Activated naive CD4-positive, alpha-beta T cell treated with anti-CD3 and anti-CD28 coated beads, Interleukin-2, amount 50 U/mL, for 72 hours (primary cell): ENCODE results near the gene RIMS3. TPM values are rescaled to one million over a fixed set of nuclear protein-coding genes. Genes with fewer than 3 reads are reported as not detected.
A peak's percentile ranks its signal among the peaks of the same experiment; 100 is the strongest.

Source experiments
- ATAC-seq, 2 donors: fragments of 150-1000 bp; cut with Tn5 transposase; 2 replicates each; pipeline ENCODE4 v1.10.0; 2021; ENCODE audit warnings: mild to moderate bottlenecking in 2 of 2, moderate library complexity in 2 of 2
- DNase-seq, 2 donors: peaks; one replicate each; pipeline ENCODE4 v3.0.0; 2021 to 2022; ENCODE audit warnings: low spot score in 2 of 2
- H3K27ac Mint-ChIP-seq, 2 donors: one replicate each; pipeline ENCODE4 v1.8.0; 2022; ENCODE audit warnings: mild to moderate bottlenecking in 2 of 2, mixed read lengths in 2 of 2
- H3K36me3 Mint-ChIP-seq, 2 donors: one replicate each; pipeline ENCODE4 v1.8.0; 2022; ENCODE audit warnings: mixed read lengths in 2 of 2
- H3K9me3 Mint-ChIP-seq, 2 donors: one replicate each; pipeline ENCODE4 v1.8.0; 2022; ENCODE audit warnings: mixed read lengths in 2 of 2
- total RNA-seq, 2 donors: library from RNA; stranded (reverse); gene quantifications; one replicate each; pipeline ENCODE4 v1.2.3, GENCODE V29; 2022

RIMS3 gene
- total RNA-seq, 2 donors from 2014 or later = 6.9 to 8.3 TPM

GRCh38 chr1:40697436-40697835, 32.0 kb upstream of the RIMS3 start:
- H3K9me3 Mint-ChIP-seq = no peaks in the 10 kb centered on the region
- no peak for ATAC-seq
- H3K27ac Mint-ChIP-seq = peak overlapping the region in 1 of 2 donors; percentile 49
- DNase-seq = no peak
- peaks cover 17 to 23% of the 10 kb centered on the region in 2 donors for H3K36me3 Mint-ChIP-seq

GRCh38 chr1:40696294-40696693, 30.8 kb upstream of the RIMS3 start:
- Mint-ChIP-seq H3K27ac (no peak overlapping the region), H3K9me3 (no peaks in the 10 kb centered on the region), H3K36me3 (peaks cover 22 to 32% of the 10 kb centered on the region in 2 donors)
- DNase-seq (no peak), ATAC-seq (no peak)

GRCh38 chr1:40694353-40694874, 28.9 kb upstream of the RIMS3 start:
- peak overlapping the region; percentile 93 to 98 for H3K27ac Mint-ChIP-seq
- DNase-seq = no peak
- peak; percentile 3 to 11 for ATAC-seq
- no peaks in the 10 kb centered on the region for H3K9me3 Mint-ChIP-seq
- H3K36me3 Mint-ChIP-seq = peaks cover 22 to 35% of the 10 kb centered on the region in 2 donors

GRCh38 chr1:40693425-40693824, 27.9 kb upstream of the RIMS3 start:
- Mint-ChIP-seq H3K9me3 (no peaks in the 10 kb centered on the region), H3K27ac (peak overlapping the region; percentile 93 to 98), H3K36me3 (peaks cover 22 to 30% of the 10 kb centered on the region in 2 donors)
- DNase-seq (no peak), ATAC-seq (no peak)

- DNase-seq (no peak), ATAC-seq (peak in 1 of 2 donors; percentile 12)
- H3K27ac Mint-ChIP-seq = peak overlapping the region; percentile 98
- peaks cover 22 to 31% of the 10 kb centered on the region in 2 donors for H3K36me3 Mint-ChIP-seq
- H3K9me3 Mint-ChIP-seq = no peaks in the 10 kb centered on the region
These were observed 27.0 kb upstream of the RIMS3 start for GRCh38 chr1:40692429-40692895.

- Mint-ChIP-seq H3K9me3 (peaks cover 0 to under 1% of the 10 kb centered on the region in 2 donors), H3K27ac (peak within 1 kb of the TSS; percentile 98), H3K36me3 (peaks cover 17 to 28% of the 10 kb centered on the region in 2 donors)
- ATAC-seq (peak; percentile 86), DNase-seq (peak; percentile 96 to 97)
These were observed 26.3 kb upstream of the RIMS3 start, which contains the start of gene NFYC for GRCh38 chr1:40691538-40692428. Gene NFYC (plus strand): TSS chr1:40691704. CDS start chr1:40738844, 47,140 bp downstream.

- H3K27ac Mint-ChIP-seq = peak overlapping the region; percentile 98
- H3K36me3 Mint-ChIP-seq = peaks cover 16 to 29% of the 10 kb centered on the region in 2 donors
- peaks cover 0 to 4% of the 10 kb centered on the region in 2 donors for H3K9me3 Mint-ChIP-seq
- DNase-seq (no peak), ATAC-seq (no peak)
These were observed 25.5 kb upstream of the RIMS3 start for GRCh38 chr1:40690771-40691537.

- no peak for DNase-seq
- peaks cover 0 to 4% of the 10 kb centered on the region in 2 donors for H3K9me3 Mint-ChIP-seq
- ATAC-seq = no peak
- H3K36me3 Mint-ChIP-seq = peaks cover 16 to 29% of the 10 kb centered on the region in 2 donors
- H3K27ac Mint-ChIP-seq = no peak overlapping the region
These were observed 24.3 kb upstream of the RIMS3 start for GRCh38 chr1:40689737-40690136.

- H3K9me3 Mint-ChIP-seq = peaks cover 0 to 4% of the 10 kb centered on the region in 2 donors
- H3K36me3 Mint-ChIP-seq = peaks cover 7 to 28% of the 10 kb centered on the region in 2 donors
- DNase-seq = no peak
- ATAC-seq = no peak
- peak overlapping the region in 1 of 2 donors; percentile 38 for H3K27ac Mint-ChIP-seq
These were observed 22.2 kb upstream of the RIMS3 start for GRCh38 chr1:40687661-40688060.

GRCh38 chr1:40687059-40687458, 21.6 kb upstream of the RIMS3 start:
- peaks cover under 1 to 22% of the 10 kb centered on the region in 2 donors for H3K36me3 Mint-ChIP-seq
- peaks cover 0 to 4% of the 10 kb centered on the region in 2 donors for H3K9me3 Mint-ChIP-seq
- DNase-seq = no peak
- ATAC-seq = no peak
- no peak overlapping the region for H3K27ac Mint-ChIP-seq

GRCh38 chr1:40684669-40685068, 19.2 kb upstream of the RIMS3 start:
- no peak overlapping the region for H3K27ac Mint-ChIP-seq
- DNase-seq = no peak
- peaks cover 0 to 4% of the 10 kb centered on the region in 2 donors for H3K9me3 Mint-ChIP-seq
- ATAC-seq = no peak
- H3K36me3 Mint-ChIP-seq = peaks cover 0 to 14% of the 10 kb centered on the region in 2 donors

- H3K36me3 Mint-ChIP-seq = no peaks in the 10 kb centered on the region
These were observed 13.9 kb upstream of the RIMS3 start for GRCh38 chr1:40679165-40679953.

GRCh38 chr1:40676501-40676900, 11.0 kb upstream of the RIMS3 start:
- DNase-seq (no peak), ATAC-seq (no peak)
- Mint-ChIP-seq H3K9me3 (no peaks in the 10 kb centered on the region), H3K36me3 (no peaks in the 10 kb centered on the region), H3K27ac (no peak overlapping the region)

More at GRCh38 chr1:40679165-40679953, 13.9 kb upstream of the RIMS3 start:
- Mint-ChIP-seq H3K27ac (no peak overlapping the region), H3K9me3 (no peaks in the 10 kb centered on the region)
- ATAC-seq (no peak), DNase-seq (no peak)

GRCh38 chr1:40673452-40673851, 8.0 kb upstream of the RIMS3 start:
- no peaks in the 10 kb centered on the region for H3K9me3 Mint-ChIP-seq
- H3K27ac Mint-ChIP-seq = no peak overlapping the region
- DNase-seq (no peak), ATAC-seq (no peak)
- no peaks in the 10 kb centered on the region for H3K36me3 Mint-ChIP-seq

GRCh38 chr1:40668769-40669525, 3.5 kb upstream of the RIMS3 start:
- H3K27ac Mint-ChIP-seq = peak overlapping the region in 1 of 2 donors; percentile 73
- DNase-seq = peak; percentile 84 to 86
- peak; percentile 54 to 78 for ATAC-seq
- no peaks in the 10 kb centered on the region for H3K9me3 Mint-ChIP-seq
- no peaks in the 10 kb centered on the region for H3K36me3 Mint-ChIP-seq
